ENCODE results near the gene AGK. TPM values are rescaled to one million over a fixed set of nuclear protein-coding genes. Genes with fewer than 3 reads are reported as not detected.

The AGK gene
- total RNA-seq, 1 experiment from 2014 or later, result 44.1 TPM

- Histone ChIP-seq H3K27ac (no peak overlapping the region), H3K4me3 (no peak overlapping the region), H3K4me1 (replicated peaks; ENCODE audit: insufficient read depth) (no peaks in the 10 kb centered on the region), H4K20me1 (ENCODE audit: insufficient read depth) (peaks cover 4% of the 10 kb centered on the region; the same call in 1 of the 2 replicates), H3F3A (ENCODE audit: insufficient read depth, low read depth) (no peaks in the 10 kb centered on the region), H3K4me2 (no peak overlapping the region), H3K79me2 (ENCODE audit: low read depth) (no peaks in the 10 kb centered on the region), H3K36me3 (ENCODE audit: low read depth) (peaks cover 12% of the 10 kb centered on the region; the same call in 1 of the 2 replicates), H3K27me3 (ENCODE audit: insufficient read depth, low read depth) (no peaks in the 10 kb centered on the region), H2AFZ (no peak overlapping the region), H3K9me3 (ENCODE audit: insufficient read depth, low read depth) (0 out of 2 replicates have a peak, but pooled peaks cover 3% of the 10 kb centered on the region), H3K9me2 (ENCODE audit: insufficient read depth) (no peaks in the 10 kb centered on the region)
- no peak for DNase-seq
- ChIA-PET CTCF (no interaction called here), POLR2A (ENCODE audit: unreplicated experiment) (no interaction called here)
- TF ChIP-seq EZH2 (IDR thresholded peaks at IDR 0.05; ENCODE audit: low read depth), result no peak
- TF ChIP-seq CTCF (conservative IDR thresholded peaks at IDR 0.05), result no peak
- intact Hi-C loops (cut with micrococcal nuclease; ENCODE audit: unreplicated experiment), result loop anchor here (5.0 kb wide), 1 partner anchor 49 kb away; no protein-coding TSS in a partner anchor
- BruUV-seq (replicated peaks), result no TSS peak
Measured at GRCh38 chr7:141558544-141559183, 7.5 kb downstream of the AGK start.

GRCh38 chr7:141559961-141560360, 8.8 kb downstream of the AGK start:
- H4K20me1 ChIP-seq (ENCODE audit: insufficient read depth), result peaks cover 4% of the 10 kb centered on the region
- no peak overlapping the region for H3K4me3 ChIP-seq
- no TSS peak for BruUV-seq (replicated peaks)
- CTCF ChIA-PET, result no interaction called here
- no peaks in the 10 kb centered on the region for H3K4me1 ChIP-seq (replicated peaks; ENCODE audit: insufficient read depth)
- POLR2A ChIA-PET (ENCODE audit: unreplicated experiment), result interaction anchor here (0.6 kb wide), 1 partner anchor 147 kb away, joined by 3 read pairs; no protein-coding TSS in a partner anchor
- H3K79me2 ChIP-seq (ENCODE audit: low read depth), result no peaks in the 10 kb centered on the region
- peaks cover 12% of the 10 kb centered on the region; the same call in 1 of the 2 replicates for H3K36me3 ChIP-seq (ENCODE audit: low read depth)
- no peak overlapping the region for H3K4me2 ChIP-seq
- no peak overlapping the region for H2AFZ ChIP-seq
- DNase-seq, result no peak
- intact Hi-C loops (cut with micrococcal nuclease; ENCODE audit: unreplicated experiment), result loop anchor here (5.0 kb wide), 1 partner anchor 47 kb away; no protein-coding TSS in a partner anchor
- H3K27me3 ChIP-seq (ENCODE audit: insufficient read depth, low read depth), result no peaks in the 10 kb centered on the region
- H3K9me2 ChIP-seq (ENCODE audit: insufficient read depth), result no peaks in the 10 kb centered on the region
- no peak for TF ChIP-seq CTCF (conservative IDR thresholded peaks at IDR 0.05)
- TF ChIP-seq EZH2 (IDR thresholded peaks at IDR 0.05; ENCODE audit: low read depth), result no peak
- no peaks in the 10 kb centered on the region for H3F3A ChIP-seq (ENCODE audit: insufficient read depth, low read depth)
- H3K9me3 ChIP-seq (ENCODE audit: insufficient read depth, low read depth), result 0 out of 2 replicates have a peak, but pooled peaks cover 3% of the 10 kb centered on the region
- no peak overlapping the region for H3K27ac ChIP-seq

- Histone ChIP-seq H3K9me2 (ENCODE audit: insufficient read depth) (no peaks in the 10 kb centered on the region), H2AFZ (no peak overlapping the region), H3F3A (ENCODE audit: insufficient read depth, low read depth) (no peaks in the 10 kb centered on the region), H3K4me3 (no peak overlapping the region), H3K27ac (no peak overlapping the region), H3K36me3 (ENCODE audit: low read depth) (peaks cover 8% of the 10 kb centered on the region; the same call in 1 of the 2 replicates), H3K27me3 (ENCODE audit: insufficient read depth, low read depth) (no peaks in the 10 kb centered on the region), H3K4me2 (no peak overlapping the region), H3K79me2 (ENCODE audit: low read depth) (no peaks in the 10 kb centered on the region), H4K20me1 (ENCODE audit: insufficient read depth) (peaks cover 4% of the 10 kb centered on the region), H3K4me1 (replicated peaks; ENCODE audit: insufficient read depth) (no peaks in the 10 kb centered on the region), H3K9me3 (ENCODE audit: insufficient read depth, low read depth) (0 out of 2 replicates have a peak, but pooled peaks cover 3% of the 10 kb centered on the region)
- no peak for DNase-seq
- ChIA-PET POLR2A (ENCODE audit: unreplicated experiment) (no interaction called here), CTCF (no interaction called here)
- BruUV-seq (replicated peaks), result no TSS peak
- intact Hi-C loops (cut with micrococcal nuclease; ENCODE audit: unreplicated experiment), result no loop called here
- TF ChIP-seq EZH2 (IDR thresholded peaks at IDR 0.05; ENCODE audit: low read depth) (no peak), CTCF (conservative IDR thresholded peaks at IDR 0.05) (no peak)
Measured at GRCh38 chr7:141562036-141562435, 10.8 kb downstream of the AGK start.

Measured in PC-9 (cell line).